ENCODE measurements around the gene IL20RA.

Gene IL20RA

GRCh38 chr6:137002505-137002904 lies 42.3 kb downstream of the IL20RA start:
- Histone ChIP-seq H3K4me3 (ENCODE audit: low read depth, low read length) (no peak overlapping the region), H2AFZ (no peak overlapping the region), H3K27me3 (ENCODE audit: control insufficient read depth, insufficient read depth, low read length) (no peaks in the 10 kb centered on the region), H3K79me2 (no peaks in the 10 kb centered on the region), H3K36me3 (ENCODE audit: control insufficient read depth, insufficient read depth, low read length) (no peaks in the 10 kb centered on the region), H3K9ac (no peak overlapping the region), H3K27ac (no peak overlapping the region), H3K4me2 (ENCODE audit: low read length) (no peak overlapping the region), H3K9me3 (ENCODE audit: control insufficient read depth, low read length) (no peaks in the 10 kb centered on the region), H3K4me1 (no peaks in the 10 kb centered on the region)
- TF ChIP-seq CTCF (IDR thresholded peaks at IDR 0.05) = no peak

- H3K79me2 ChIP-seq = no peaks in the 10 kb centered on the region
- TF ChIP-seq CTCF (IDR thresholded peaks at IDR 0.05) = no peak
- no peak overlapping the region for H3K9ac ChIP-seq
- H3K36me3 ChIP-seq (ENCODE audit: control insufficient read depth, insufficient read depth, low read length) = no peaks in the 10 kb centered on the region
- no peaks in the 10 kb centered on the region for H3K9me3 ChIP-seq (ENCODE audit: control insufficient read depth, low read length)
- no peak overlapping the region for H3K27ac ChIP-seq
- H3K4me1 ChIP-seq = no peaks in the 10 kb centered on the region
- H3K4me2 ChIP-seq (ENCODE audit: low read length) = no peak overlapping the region
- H3K4me3 ChIP-seq (ENCODE audit: low read depth, low read length) = no peak overlapping the region
- no peak overlapping the region for H2AFZ ChIP-seq
- H3K27me3 ChIP-seq (ENCODE audit: control insufficient read depth, insufficient read depth, low read length) = no peaks in the 10 kb centered on the region
Measured at GRCh38 chr6:137001977-137002302, 42.8 kb downstream of the IL20RA start.

GRCh38 chr6:137001299-137001976 lies 43.3 kb downstream of the IL20RA start:
- no peaks in the 10 kb centered on the region for H3K4me1 ChIP-seq
- no peak overlapping the region for H3K27ac ChIP-seq
- H3K4me3 ChIP-seq (ENCODE audit: low read depth, low read length) = no peak overlapping the region
- no peaks in the 10 kb centered on the region for H3K79me2 ChIP-seq
- no peak overlapping the region for H3K9ac ChIP-seq
- no peaks in the 10 kb centered on the region for H3K36me3 ChIP-seq (ENCODE audit: control insufficient read depth, insufficient read depth, low read length)
- H3K27me3 ChIP-seq (ENCODE audit: control insufficient read depth, insufficient read depth, low read length) = no peaks in the 10 kb centered on the region
- no peak overlapping the region for H3K4me2 ChIP-seq (ENCODE audit: low read length)
- no peak for TF ChIP-seq CTCF (IDR thresholded peaks at IDR 0.05)
- no peak overlapping the region for H2AFZ ChIP-seq
- H3K9me3 ChIP-seq (ENCODE audit: control insufficient read depth, low read length) = no peaks in the 10 kb centered on the region

- H3K36me3 ChIP-seq (ENCODE audit: control insufficient read depth, insufficient read depth, low read length) = no peaks in the 10 kb centered on the region
- H3K4me3 ChIP-seq (ENCODE audit: low read depth, low read length) = no peak overlapping the region
- no peak overlapping the region for H2AFZ ChIP-seq
- no peaks in the 10 kb centered on the region for H3K9me3 ChIP-seq (ENCODE audit: control insufficient read depth, low read length)
- no peaks in the 10 kb centered on the region for H3K27me3 ChIP-seq (ENCODE audit: control insufficient read depth, insufficient read depth, low read length)
- H3K4me2 ChIP-seq (ENCODE audit: low read length) = no peak overlapping the region
- H3K79me2 ChIP-seq = no peaks in the 10 kb centered on the region
- no peak for TF ChIP-seq CTCF (IDR thresholded peaks at IDR 0.05)
- no peak overlapping the region for H3K9ac ChIP-seq
- H3K27ac ChIP-seq = no peak overlapping the region
- H3K4me1 ChIP-seq = no peaks in the 10 kb centered on the region
Measured at GRCh38 chr6:137000825-137001224, 43.9 kb downstream of the IL20RA start.

- H3K4me3 ChIP-seq (ENCODE audit: low read depth, low read length) = no peak overlapping the region
- no peaks in the 10 kb centered on the region for H3K36me3 ChIP-seq (ENCODE audit: control insufficient read depth, insufficient read depth, low read length)
- no peak overlapping the region for H3K9ac ChIP-seq
- H3K4me1 ChIP-seq = no peaks in the 10 kb centered on the region
- H3K4me2 ChIP-seq (ENCODE audit: low read length) = no peak overlapping the region
- no peak overlapping the region for H2AFZ ChIP-seq
- no peak overlapping the region for H3K27ac ChIP-seq
- no peaks in the 10 kb centered on the region for H3K79me2 ChIP-seq
- no peaks in the 10 kb centered on the region for H3K27me3 ChIP-seq (ENCODE audit: control insufficient read depth, insufficient read depth, low read length)
- TF ChIP-seq CTCF (IDR thresholded peaks at IDR 0.05) = no peak
- no peaks in the 10 kb centered on the region for H3K9me3 ChIP-seq (ENCODE audit: control insufficient read depth, low read length)
Measured at GRCh38 chr6:136995521-136995920, 49.2 kb downstream of the IL20RA start.
